Activated T-helper 1 cell treated with Interleukin-2 at 50 U/mL for 16 hours (primary cell): Measurements from ENCODE around the gene MAST1.
"Not testable (repeated sequence)": the region's sequence is repeated elsewhere in the genome, so short reads cannot be mapped to it uniquely, and the experiment has no call there.

Experiments used
- DNase-seq: peaks from one replicate; pipeline ENCODE4 v3.0.0-alpha.2; 2020; ENCODE audit warnings: low read depth

The MAST1 gene

DNA sequence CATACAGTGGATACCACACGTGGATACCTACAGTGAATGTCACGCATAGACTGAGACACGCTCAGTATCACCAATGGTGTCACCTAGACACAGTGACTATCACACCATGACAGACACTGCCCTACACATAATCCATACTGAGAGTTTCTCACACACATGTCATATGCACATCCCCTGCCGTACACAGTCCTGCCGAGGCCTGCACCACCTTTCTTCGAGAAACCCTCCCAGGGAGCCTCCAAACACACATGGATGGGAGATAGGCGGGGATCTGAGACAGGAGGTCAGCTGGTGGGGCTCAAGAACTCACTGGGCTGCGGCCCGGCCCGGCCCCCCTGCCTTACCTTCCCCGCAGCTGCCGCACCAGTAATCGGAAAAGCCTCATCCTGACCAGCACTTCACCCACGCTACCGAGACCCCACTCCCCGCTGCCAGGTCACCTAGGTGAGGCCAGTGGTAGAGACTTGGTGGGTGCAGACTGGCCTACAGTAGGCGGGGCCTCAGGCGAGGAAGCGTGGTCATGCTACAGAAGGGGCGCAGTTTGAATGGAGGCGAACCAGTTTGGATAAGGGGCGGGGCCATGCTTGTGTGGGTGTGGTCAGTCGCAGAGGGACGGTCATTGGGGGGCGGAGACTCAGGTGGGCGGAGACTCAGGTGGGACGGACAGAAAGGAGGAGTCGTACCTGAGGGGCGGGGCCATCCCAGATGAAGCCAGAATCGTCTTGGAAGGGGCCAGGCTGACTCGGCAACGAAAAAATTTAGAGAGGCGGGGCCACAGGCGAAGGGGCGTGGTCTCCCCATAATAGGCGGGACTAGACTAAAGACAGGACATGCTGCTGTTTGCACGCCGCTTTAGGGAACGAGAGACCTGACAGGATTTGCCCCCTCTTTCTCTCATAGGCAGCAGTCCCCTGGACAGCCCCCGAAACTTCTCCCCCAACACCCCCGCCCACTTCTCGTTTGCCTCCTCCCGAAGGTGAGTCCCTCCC lies 2.1 kb downstream of the MAST1 start:
- DNase-seq: no peak

DNA sequence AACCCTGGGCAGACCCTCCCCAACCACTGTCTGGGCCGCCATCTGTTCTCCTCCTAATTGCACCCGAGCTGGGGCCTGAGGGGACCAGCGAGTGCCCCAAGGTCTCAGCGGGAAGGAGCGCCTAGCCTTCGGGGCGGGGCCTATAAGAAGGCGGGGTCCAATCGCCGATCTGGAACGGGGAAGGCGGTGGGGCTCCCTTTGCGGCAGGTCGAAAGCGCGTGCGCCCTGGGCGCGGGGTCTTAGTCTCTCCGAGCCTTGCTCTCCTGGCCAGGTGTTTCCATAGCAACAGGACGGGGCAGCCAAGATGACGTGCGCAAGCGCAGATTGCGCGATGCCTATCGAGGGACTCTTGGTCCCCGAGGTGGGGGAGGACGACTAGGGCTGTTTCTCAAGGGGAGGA lies 2.8 kb downstream of the MAST1 start:
- no peak for DNase-seq

DNA sequence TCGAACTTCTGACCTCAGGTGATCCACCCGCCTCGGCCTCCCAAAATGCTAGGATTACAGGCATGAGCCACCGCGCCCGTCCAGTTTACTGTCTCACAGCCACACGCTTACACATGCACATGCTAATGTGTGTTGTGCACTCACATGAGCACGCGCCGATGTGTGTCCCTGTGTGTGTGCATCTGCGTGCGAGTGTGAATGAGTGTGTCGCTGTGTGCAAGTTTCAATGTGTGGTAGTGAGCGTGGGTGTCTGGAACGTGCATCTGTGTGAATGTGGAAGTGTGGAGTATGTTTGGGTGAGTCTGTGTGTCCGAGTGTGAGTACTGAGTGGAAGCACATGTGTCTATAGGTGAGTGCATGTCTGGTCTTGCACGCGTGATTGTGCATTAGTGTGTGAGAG lies 4.2 kb downstream of the MAST1 start:
- no peak for DNase-seq

DNA sequence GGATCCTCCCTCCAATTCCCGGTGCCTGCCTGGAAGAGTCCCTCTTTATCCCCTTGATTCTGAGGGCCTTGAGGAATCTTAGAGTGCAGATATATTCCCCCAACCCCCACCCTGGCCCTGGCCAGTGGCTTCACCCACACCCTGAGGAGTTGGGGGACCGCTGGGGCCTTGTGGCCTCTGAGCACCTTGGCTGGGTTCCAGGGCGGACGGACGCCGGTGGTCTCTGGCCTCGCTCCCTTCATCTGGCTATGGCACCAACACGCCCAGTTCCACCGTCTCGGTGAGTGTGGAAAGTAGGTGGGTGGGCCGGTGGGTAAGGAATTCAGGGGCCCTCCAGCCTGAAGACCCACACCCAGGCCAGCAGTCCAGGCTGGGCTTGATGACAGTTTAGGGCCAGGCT lies 5.0 kb downstream of the MAST1 start:
- DNase-seq: no peak

DNA sequence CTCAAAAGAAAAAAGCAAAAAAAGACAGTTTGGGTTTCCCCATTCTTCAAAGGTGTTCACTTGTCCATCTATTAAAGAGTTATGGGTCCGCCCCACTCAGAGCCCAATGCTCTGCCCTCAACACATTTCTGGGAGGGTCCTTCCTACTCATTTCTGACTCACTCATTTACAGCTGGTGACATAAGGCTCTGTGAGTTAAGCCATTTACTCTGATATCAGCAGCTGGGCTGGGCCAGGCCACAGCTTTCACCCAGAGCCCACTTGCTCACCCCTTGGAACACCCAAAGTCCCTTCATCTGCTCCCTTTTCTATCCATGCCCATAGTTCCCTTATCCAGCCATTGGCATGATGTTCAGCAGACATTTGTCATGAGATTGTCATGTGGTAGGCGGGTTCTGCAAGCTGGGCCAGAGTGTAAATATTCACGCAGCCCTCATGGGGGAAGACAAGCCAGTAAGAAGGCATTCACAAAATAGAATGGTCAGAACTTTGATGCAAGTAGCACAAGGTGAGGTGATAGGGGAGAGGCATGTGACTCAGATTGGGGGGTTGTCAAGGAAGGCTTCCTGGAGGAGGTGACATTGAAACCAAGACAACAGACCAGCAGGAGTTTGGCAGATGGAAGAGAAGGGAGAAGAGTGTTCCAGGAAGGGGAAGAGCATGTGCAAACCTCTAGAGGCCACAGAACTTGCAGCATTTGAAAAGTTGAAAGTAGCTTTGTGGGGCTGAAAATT lies 5.9 kb downstream of the MAST1 start:
- DNase-seq: no peak

DNA sequence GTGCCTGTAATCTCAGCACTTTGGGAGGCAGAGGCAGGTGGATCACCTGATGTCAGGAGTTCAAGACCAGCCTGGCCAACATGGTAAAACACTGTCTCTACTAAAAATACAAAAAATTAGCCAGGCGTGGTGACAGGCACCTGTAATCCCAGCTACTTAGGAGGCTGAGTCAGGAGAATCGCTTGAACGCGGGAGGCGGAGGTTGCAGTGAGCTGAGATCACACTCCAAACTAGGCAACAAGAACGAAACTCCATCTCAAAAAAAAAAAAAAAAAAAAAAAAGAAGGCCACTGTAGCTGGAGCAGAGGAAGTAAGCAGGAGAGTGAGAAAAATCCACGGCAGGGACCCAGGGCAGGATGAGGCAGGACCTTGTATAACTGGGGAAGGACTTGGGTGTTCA lies 8.3 kb downstream of the MAST1 start:
- not testable (repeated sequence) for DNase-seq

DNA sequence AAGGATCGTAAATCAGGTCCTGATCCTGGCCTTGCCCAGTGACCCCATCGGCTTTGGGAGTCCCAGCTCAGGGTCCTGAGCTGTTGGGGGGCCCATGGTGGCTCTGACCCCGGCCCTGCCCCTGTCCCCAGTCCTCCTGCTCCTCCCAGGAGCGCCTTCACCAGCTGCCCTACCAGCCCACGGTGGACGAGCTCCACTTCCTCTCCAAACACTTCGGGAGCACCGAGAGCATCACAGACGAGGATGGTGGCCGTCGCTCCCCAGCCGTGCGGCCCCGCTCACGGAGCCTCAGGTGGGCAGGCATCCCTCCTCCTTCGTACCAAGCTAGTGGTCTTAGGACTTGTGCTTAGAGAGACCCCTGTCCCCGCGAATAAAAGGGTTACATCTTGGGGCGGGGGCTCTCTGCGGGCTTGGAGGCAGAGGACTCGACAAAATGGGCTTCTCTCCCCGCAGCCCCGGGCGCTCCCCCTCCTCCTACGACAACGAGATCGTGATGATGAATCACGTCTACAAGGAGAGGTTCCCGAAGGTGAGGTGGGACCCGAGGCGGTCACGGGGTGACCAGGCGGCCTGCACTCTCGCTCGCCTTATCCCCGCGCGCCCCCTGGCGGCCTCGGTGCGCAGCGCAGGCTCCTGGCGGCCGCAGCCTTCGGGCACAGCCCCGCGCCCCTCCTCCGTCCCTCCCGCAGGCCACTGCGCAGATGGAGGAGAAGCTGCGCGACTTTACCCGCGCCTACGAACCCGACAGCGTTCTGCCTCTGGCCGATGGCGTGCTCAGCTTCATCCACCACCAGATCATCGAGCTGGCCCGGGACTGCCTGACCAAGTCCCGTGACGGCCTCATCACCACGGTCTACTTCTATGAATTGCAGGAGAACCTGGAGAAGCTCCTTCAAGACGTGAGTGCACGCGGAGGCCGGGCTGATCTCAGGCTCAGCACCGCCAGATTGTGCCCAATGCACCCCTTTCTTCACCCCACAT lies 9.1 kb downstream of the MAST1 start:
- peak; percentile 73 for DNase-seq

DNA sequence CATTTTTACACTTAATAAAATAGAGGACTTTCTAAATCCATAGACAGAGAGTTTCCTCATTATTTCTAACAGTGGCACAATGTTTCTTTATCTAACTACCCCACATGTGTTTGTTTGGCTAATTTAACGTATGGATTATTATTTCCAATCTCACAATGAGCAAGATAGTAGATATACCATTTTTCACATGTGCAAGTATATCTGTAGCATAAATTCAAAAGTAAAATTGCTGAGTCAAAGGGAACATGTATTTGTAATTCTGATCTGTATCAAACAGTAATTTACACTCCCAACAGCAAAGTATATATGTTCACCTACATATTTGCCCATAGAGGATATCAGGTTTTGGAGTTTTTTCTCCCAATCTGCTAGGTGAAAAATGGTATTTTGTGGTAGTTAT lies 18.3 kb downstream of the MAST1 start:
- DNase-seq: no peak

DNA sequence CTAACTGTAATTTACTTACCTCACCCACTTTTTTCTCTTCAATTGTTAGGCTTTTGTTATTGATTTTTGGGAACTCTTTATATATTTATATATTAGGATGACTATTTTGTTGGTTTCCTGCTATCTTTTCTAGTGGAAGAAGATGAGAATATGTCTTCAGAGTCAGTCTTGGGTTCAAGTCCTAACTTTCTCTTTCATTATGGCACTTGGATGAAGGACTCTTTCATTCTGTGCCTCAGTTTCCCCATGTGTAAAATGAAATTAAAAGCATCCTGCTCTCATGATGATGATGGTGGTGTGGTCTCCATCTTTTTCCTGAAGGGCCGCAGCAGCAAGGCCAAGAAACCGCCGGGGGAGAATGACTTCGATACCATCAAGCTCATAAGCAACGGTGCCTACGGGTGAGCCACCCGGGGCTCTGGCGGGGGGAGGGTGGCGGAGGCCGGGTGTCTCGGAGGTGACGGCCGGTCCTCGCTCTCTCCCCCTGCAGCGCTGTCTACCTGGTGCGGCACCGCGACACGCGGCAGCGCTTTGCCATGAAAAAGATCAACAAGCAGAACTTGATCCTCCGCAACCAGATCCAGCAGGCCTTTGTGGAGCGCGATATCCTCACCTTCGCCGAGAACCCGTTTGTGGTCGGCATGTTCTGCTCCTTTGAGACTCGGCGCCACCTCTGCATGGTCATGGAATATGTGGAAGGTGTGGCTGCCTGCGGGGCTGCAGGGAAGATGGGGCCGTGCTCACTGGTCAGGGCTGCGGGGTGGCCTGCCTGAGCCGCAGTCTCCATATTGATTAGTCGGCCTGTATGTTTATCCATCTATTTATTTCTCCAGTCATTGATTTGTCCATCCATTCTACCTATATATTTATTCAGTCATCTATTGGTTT lies 20.0 kb downstream of the MAST1 start:
- DNase-seq: no peak

DNA sequence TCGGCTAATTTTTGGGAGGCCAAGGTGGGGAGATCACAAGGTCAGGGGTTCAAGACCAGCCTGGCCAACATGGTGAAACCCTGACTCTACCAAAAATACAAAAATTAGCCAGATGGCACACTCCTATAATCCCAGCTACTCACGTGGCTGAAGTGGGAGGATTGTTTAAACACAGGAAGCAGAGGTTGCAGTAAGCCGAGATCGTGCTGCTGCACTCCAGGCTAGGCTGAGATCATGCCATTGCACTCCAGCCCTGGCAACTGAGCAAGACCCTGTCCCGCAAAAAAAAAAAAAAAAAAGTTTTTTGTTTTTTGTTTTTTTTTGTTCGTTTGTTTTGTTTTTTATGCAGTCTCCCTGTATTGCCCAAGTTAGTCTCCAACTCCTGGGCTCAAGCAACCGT lies 21.2 kb downstream of the MAST1 start:
- DNase-seq: no peak

DNA sequence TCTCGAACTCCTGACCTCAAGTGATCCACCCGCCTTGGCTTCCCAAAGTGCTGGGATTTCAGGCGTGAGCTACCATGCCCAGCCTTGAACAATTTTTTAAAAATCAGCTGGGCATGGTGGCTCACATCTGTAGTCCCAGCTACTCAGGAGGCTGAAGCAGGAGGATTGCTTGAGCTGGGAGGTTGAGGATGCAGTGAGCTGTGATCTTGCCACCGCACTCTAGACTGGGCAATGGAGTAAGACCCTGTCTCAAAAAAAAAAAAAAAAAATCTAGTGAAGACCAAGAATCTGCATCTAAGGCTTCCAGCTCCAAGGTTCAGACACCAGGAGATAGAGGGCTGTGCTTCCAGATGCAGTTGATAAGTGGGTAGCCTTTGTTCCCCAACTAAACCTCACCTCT lies 25.8 kb downstream of the MAST1 start:
- DNase-seq: no peak

DNA sequence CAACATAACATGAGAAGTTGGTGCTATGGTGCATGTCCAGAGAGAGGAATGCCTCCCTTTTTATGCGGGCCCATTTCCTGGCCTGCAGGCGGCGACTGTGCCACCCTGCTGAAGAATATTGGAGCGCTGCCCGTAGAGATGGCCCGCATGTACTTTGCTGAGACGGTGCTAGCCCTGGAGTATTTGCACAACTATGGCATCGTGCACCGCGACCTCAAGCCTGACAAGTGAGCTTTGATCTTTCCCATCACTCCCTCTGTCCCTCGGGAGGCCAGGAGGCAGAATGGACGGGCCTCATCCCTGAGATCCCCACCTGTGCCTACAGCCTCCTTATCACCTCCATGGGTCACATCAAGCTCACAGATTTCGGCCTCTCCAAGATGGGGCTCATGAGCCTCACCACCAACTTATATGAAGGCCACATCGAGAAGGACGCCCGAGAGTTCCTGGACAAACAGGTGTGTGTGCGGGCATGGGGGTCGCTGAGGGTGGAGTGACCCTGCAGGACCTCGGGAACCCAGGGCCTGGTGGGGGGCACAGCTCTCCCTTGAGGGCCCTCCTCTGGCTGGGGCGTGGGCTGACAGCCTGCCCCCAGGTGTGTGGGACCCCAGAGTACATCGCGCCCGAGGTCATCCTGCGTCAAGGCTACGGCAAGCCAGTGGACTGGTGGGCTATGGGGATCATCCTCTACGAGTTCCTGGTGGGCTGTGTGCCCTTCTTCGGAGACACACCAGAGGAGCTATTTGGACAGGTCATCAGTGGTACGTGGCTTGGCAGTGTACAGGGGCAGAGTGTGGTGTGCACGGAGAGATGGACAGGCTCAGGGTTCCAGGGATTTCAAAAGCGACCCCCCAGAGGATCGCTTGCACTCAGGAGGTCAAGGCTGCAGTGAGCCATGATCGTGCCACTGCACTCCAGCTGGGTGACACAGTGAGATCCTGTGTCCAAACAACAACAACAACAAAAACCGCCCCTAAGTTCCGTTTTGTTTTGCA lies 26.7 kb downstream of the MAST1 start:
- no peak for DNase-seq

DNA sequence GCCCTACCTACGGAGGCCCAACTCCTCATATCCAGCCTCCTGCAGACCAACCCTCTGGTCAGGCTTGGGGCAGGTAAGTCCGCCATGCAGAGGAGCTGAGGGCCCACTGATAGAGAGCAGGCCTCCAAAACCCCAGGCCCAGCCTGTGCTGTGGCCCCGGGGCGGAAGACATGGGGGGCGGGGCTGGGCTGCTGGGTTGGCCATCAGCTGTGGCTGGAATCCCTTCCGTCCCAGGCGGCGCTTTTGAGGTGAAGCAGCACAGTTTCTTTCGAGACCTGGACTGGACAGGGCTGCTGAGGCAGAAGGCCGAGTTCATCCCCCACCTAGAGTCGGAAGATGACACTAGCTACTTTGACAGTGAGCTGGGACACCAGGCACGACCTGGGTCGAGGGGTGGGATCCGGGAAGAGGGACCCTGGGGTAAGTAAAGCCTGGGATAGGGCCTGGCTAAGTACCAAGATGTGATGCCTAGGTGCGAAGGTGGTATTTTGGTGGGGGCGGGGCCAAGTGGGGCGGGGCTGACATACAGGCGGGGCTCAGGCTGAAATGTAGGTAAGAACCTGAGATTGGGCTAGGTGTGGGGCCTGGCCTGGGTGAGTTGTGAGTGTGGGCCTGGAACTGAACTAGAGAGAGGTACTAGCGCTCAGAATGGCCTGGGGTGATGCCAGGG lies 27.6 kb downstream of the MAST1 start:
- no peak for DNase-seq

DNA sequence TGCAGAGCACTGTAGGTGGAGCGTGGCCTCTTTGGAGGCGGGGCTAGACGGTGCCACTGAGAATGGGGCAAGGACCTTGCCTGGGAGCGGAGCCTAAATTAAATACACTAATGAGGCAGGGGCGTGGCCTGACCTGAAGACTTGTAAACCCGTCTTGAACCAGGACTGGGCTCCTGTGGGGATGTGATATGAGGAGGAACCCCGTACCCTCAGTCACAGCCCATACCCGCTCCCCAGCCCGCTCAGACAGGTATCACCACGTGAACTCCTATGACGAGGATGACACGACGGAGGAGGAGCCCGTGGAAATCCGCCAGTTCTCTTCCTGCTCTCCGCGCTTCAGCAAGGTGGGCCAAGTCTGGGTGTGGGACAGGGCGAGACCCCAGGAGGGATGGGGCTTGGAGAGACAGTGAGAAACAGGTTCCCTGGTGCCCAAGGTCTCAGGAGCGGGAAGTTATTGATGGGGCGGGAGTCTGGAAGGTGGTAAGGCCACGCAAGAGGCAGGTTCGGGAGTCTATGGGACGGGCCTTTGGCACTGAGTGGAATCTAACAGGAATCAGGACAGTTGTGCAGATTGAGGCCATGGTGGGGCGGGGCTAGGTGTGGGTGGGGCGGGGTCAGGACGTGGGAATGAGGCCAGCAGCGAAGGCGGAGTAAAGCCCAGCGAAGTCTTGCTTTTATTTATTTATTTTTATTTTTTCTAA lies 28.3 kb downstream of the MAST1 start:
- DNase-seq: no peak

DNA sequence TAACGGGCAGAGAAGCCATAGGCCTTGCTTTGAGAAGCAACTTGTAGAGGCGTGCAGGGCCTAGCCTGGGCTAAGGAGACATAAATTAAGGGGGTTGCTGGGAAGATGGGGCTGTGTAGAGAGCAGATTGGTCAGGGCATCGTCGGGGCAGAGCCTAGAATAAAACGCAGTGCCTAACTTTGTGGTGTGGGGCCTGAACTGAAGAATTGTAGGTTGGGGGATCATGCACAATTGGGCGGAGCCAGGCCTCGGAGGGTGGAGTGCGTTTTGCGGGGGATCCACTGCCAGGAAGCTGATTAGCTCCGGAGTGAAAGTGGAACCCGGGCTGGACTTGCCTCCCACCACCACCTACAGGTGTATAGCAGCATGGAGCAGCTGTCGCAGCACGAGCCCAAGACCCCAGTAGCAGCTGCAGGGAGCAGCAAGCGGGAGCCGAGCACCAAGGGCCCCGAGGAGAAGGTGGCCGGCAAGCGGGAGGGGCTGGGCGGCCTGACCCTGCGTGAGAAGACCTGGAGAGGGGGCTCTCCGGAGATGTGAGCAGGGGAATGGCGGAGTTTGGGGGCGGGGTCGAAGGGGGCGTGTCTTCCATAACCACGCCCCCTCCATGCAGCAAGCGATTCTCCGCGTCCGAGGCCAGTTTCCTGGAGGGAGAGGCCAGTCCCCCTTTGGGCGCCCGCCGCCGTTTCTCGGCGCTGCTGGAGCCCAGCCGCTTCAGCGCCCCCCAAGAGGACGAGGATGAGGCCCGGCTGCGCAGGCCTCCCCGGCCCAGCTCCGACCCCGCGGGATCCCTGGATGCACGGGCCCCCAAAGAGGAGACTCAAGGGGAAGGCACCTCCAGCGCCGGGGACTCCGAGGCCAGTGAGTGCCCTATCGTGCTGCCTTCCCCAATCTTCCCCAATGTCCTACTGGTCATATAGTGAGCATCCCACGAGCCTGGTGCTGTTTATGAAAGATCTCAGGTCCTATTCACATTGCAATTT lies 29.1 kb downstream of the MAST1 start:
- DNase-seq: peak; percentile 41

DNA sequence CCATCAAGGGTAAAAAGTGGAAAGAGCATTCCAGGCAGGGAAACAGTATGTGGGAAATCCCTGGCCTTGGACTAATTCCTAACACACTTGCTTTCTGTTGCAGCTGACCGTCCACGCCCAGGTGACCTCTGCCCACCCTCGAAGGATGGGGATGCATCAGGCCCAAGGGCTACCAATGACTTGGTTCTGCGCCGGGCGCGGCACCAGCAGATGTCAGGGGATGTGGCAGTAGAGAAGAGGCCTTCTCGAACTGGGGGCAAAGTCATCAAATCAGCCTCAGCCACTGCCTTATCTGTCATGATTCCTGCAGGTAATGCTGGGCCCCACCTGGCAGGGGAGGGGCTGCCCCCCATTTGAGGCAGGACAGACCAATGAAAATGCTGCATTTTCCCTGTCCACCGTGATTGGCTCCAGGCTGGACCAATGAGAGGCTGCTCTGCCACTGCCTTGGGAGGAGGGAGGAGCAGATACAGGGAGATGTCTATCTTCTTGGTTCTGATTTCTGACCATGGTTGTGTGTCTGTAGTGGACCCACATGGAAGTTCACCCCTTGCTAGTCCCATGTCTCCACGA lies 30.3 kb downstream of the MAST1 start:
- no peak for DNase-seq

DNA sequence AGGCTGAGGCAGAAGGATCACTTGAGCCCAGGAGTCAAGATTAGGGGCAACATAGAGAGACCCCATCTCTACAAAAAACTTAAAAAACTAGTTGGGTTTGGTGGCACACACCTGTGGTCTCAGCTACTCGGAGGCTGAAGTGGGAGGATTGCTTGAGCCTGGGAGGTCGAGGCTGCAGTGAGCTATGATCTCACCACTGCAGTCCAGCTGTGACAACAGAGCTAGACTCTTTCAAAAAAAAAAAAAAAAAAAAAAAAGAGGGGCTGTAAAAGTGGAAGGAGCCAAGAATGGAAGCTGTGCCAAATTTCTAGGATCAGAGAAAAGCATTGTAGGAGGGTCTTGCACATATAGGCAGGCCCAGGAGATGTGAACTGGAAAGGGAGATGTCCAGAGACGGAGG lies 33.4 kb downstream of the MAST1 start:
- no peak for DNase-seq
